A673 (cell line): ENCODE data around the gene WNT16.

Source experiments
- CTCF ChIP-seq: fragments of 300-800, 200-600 bp; sonication (generic); conservative IDR thresholded peaks from 2 replicates; pipeline ENCODE4 v1.5.1; 2017; ENCODE audit warnings: low read depth, mild to moderate bottlenecking, antibody characterized with exemption, low read length, moderate library complexity, mixed read lengths
- EZH2 ChIP-seq: fragments of 200-600 bp; sonication (generic); IDR thresholded peaks from 2 replicates; pipeline ENCODE4 v1.6.1; 2017; ENCODE audit warnings: borderline replicate concordance, low read depth, mild to moderate bottlenecking, mixed read lengths, antibody characterized with exemption, low read length; ENCODE audit not compliant: poor library complexity, severe bottlenecking

DNA sequence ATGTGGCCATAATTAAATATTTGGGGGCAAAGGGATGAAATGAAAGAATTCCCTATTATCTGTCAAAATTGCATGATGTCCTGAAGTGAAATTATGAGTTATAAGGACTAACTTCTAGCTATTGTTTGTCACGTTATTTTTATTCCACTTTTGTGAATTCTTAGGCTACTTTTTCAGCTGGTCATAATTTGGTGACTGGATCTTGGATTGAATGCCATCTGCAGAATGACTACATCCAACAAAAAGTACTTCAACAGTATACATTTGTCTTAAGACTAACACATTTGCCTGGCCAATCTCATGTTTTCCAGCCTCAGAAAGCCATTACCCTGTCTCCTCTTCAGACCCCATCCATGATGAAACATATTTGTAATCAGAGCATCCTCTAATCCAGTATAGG is 48.1 kb upstream of the WNT16 start:
- TF ChIP-seq CTCF (no peak), EZH2 (no peak)
